Measurements from ENCODE around the gene MCC.

The MCC gene

DNA sequence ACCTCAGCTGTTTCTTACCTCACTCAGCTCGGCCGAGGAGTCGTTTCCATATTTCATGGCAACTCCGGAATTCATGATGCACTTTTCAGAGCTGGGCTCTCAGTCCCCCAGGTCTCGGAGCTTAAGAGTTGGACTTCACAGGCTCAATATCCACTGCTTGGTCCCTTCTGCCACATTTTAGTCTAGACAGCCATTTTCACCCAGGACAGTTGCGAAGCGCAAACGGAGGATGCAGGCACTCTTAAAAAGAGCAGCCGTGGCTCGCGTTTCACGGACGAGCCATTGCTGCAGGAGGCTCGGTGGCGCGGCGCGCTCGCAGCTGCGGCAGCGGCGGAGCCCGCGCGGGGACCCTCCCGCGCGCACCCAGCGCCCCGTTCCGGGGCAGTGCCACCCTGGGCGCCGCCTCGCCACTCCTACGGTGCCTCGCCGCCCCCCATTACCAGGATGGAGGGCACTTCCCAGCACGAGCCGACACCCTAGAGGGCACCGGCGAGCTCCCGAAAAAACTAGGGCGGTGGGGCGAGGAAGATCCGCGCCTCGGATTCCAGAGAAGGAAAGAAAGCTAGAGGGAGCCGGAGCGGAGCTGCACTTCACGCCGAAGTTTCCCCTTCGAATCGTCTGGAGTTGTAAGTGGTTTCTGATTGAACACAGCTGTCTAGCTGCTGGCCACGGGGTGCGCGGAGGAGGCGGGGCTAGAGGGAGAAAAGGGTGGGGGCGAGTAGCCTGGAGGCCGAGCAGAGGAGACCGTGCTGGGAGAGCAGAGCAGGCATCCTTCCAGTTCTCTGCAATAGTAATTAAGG is 193.7 kb downstream of the MCC start (continued):
- TF ChIP-seq KLF8 (tag by site-specific recombination; IDR thresholded peaks at IDR 0.05) (peak; percentile 50; the same call in 1 of the 2 replicates), ZNF423 (tag by site-specific recombination; IDR thresholded peaks at IDR 0.05) (no peak; the same call in 1 of the 2 replicates), ZNF24 (tag by site-specific recombination; IDR thresholded peaks at IDR 0.05) (0 out of 2 replicates have a peak, but pooled peaks have one; percentile 13), ZNF629 (tag by site-specific recombination; IDR thresholded peaks at IDR 0.05) (0 out of 2 replicates have a peak, but pooled peaks have one; percentile 18), SALL2 (tag by site-specific recombination; IDR thresholded peaks at IDR 0.05; ENCODE audit: borderline replicate concordance) (no peak), ZBTB17 (tag by site-specific recombination; IDR thresholded peaks at IDR 0.05) (peak; percentile 99; the same call in 1 of the 2 replicates), ZNF610 (tag by site-specific recombination; IDR thresholded peaks at IDR 0.05; ENCODE audit: borderline replicate concordance) (peak; percentile 68; the same call in 1 of the 2 replicates), SP3 (tag by site-specific recombination; IDR thresholded peaks at IDR 0.05) (peak; percentile 68), SP2 (tag by site-specific recombination; IDR thresholded peaks at IDR 0.05) (peak; percentile 36), ZNF792 (tag by site-specific recombination; IDR thresholded peaks at IDR 0.05) (no peak), ZNF660 (tag by site-specific recombination; IDR thresholded peaks at IDR 0.05) (peak; percentile 53; the same call in 1 of the 2 replicates), ZNF366 (tag by site-specific recombination; conservative IDR thresholded peaks at IDR 0.05) (peak; percentile 58), KLF7 (tag by site-specific recombination; IDR thresholded peaks at IDR 0.05; ENCODE audit: borderline replicate concordance) (0 out of 2 replicates have a peak, but pooled peaks have one; percentile 25), ZFHX2 (tag by site-specific recombination; conservative IDR thresholded peaks at IDR 0.05) (peak; percentile 45), ZNF10 (tag by site-specific recombination; IDR thresholded peaks at IDR 0.05) (no peak), ZNF155 (tag by site-specific recombination; IDR thresholded peaks at IDR 0.05) (no peak), ZNF391 (tag by site-specific recombination; IDR thresholded peaks at IDR 0.05; ENCODE audit: borderline replicate concordance, low read depth) (peak; percentile 23; the same call in 1 of the 2 replicates), ZBTB8A (tag by site-specific recombination; IDR thresholded peaks at IDR 0.05) (peak; percentile 68), ZSCAN30 (tag by site-specific recombination; IDR thresholded peaks at IDR 0.05) (peak; percentile 32; the same call in 1 of the 2 replicates), ZNF169 (tag by site-specific recombination; IDR thresholded peaks at IDR 0.05) (no peak), GFI1B (tag by site-specific recombination; IDR thresholded peaks at IDR 0.05) (no peak), ZIC2 (tag by site-specific recombination; IDR thresholded peaks at IDR 0.05) (peak; percentile 63), GLIS1 (tag by site-specific recombination; IDR thresholded peaks at IDR 0.05) (peak; percentile 77; the same call in 1 of the 2 replicates), KLF10 (tag by site-specific recombination; IDR thresholded peaks at IDR 0.05) (0 out of 2 replicates have a peak, but pooled peaks have one; percentile 4), GLIS2 (tag by site-specific recombination; IDR thresholded peaks at IDR 0.05) (peak; percentile 76)
- TF ChIP-seq, protein P1, sequence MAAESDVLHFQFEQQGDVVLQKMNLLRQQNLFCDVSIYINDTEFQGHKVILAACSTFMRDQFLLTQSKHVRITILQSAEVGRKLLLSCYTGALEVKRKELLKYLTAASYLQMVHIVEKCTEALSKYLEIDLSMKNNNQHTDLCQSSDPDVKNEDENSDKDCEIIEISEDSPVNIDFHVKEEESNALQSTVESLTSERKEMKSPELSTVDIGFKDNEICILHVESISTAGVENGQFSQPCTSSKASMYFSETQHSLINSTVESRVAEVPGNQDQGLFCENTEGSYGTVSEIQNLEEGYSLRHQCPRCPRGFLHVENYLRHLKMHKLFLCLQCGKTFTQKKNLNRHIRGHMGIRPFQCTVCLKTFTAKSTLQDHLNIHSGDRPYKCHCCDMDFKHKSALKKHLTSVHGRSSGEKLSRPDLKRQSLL (tag by site-specific recombination; IDR thresholded peaks at IDR 0.05): peak; percentile 25; the same call in 1 of the 2 replicates
- TF ChIP-seq, protein P2, sequence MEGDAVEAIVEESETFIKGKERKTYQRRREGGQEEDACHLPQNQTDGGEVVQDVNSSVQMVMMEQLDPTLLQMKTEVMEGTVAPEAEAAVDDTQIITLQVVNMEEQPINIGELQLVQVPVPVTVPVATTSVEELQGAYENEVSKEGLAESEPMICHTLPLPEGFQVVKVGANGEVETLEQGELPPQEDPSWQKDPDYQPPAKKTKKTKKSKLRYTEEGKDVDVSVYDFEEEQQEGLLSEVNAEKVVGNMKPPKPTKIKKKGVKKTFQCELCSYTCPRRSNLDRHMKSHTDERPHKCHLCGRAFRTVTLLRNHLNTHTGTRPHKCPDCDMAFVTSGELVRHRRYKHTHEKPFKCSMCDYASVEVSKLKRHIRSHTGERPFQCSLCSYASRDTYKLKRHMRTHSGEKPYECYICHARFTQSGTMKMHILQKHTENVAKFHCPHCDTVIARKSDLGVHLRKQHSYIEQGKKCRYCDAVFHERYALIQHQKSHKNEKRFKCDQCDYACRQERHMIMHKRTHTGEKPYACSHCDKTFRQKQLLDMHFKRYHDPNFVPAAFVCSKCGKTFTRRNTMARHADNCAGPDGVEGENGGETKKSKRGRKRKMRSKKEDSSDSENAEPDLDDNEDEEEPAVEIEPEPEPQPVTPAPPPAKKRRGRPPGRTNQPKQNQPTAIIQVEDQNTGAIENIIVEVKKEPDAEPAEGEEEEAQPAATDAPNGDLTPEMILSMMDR (tag by site-specific recombination; IDR thresholded peaks at IDR 0.05): peak; percentile 78; the same call in 1 of the 2 replicates
- TF ChIP-seq, protein P3, sequence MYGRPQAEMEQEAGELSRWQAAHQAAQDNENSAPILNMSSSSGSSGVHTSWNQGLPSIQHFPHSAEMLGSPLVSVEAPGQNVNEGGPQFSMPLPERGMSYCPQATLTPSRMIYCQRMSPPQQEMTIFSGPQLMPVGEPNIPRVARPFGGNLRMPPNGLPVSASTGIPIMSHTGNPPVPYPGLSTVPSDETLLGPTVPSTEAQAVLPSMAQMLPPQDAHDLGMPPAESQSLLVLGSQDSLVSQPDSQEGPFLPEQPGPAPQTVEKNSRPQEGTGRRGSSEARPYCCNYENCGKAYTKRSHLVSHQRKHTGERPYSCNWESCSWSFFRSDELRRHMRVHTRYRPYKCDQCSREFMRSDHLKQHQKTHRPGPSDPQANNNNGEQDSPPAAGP (tag by site-specific recombination; IDR thresholded peaks at IDR 0.05): 0 out of 2 replicates have a peak, but pooled peaks have one; percentile 31
- TF ChIP-seq, protein P4, sequence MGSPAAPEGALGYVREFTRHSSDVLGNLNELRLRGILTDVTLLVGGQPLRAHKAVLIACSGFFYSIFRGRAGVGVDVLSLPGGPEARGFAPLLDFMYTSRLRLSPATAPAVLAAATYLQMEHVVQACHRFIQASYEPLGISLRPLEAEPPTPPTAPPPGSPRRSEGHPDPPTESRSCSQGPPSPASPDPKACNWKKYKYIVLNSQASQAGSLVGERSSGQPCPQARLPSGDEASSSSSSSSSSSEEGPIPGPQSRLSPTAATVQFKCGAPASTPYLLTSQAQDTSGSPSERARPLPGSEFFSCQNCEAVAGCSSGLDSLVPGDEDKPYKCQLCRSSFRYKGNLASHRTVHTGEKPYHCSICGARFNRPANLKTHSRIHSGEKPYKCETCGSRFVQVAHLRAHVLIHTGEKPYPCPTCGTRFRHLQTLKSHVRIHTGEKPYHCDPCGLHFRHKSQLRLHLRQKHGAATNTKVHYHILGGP (tag by site-specific recombination; IDR thresholded peaks at IDR 0.05): no peak
- TF ChIP-seq, protein P5, sequence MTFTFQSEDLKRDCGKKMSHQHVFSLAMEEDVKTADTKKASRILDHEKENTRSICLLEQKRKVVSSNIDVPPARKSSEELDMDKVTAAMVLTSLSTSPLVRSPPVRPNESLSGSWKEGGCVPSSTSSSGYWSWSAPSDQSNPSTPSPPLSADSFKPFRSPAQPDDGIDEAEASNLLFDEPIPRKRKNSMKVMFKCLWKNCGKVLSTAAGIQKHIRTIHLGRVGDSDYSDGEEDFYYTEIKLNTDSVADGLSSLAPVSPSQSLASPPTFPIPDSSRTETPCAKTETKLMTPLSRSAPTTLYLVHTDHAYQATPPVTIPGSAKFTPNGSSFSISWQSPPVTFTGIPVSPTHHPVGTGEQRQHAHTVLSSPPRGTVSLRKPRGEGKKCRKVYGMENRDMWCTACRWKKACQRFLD (tag by site-specific recombination; IDR thresholded peaks at IDR 0.05): no peak
